PC-3 (cell line): Measurements from ENCODE around the gene INO80B. TPM values are rescaled to one million over a fixed set of nuclear protein-coding genes. Genes with fewer than 3 reads are reported as not detected.

Experiments used
- ATAC-seq: fragments of 200-7000 bp; cut with Tn5 transposase; 2 replicates; pipeline ENCODE4 v1.9.1; 2020; ENCODE audit warnings: mild to moderate bottlenecking, moderate library complexity
- Bru-seq: library from RNA; stranded (reverse); fragments of 400-500 nt; gene quantifications from one replicate; lab custom pipeline; 2021; lab: Mats Ljungman, UMichigan
- BruChase-seq, 2 experiments: library from RNA; stranded (reverse); fragments of 400-500 nt; gene quantifications; one replicate each; lab custom pipeline; 2021; lab: Mats Ljungman, UMichigan
- BruUV-seq: library from RNA; stranded (reverse); fragments of 400-500 nt; replicated peaks from 2 replicates; lab custom pipeline; 2021; lab: Mats Ljungman, UMichigan
- CTCF ChIA-PET: fragments of 300-600 bp; sonication (Branson Sonifier 250); formaldehyde crosslinking; loops from one replicate; lab custom pipeline; 2022; ENCODE audit warnings: antibody characterized with exemption; lab: Charles Lee
- POLR2A ChIA-PET: fragments of 300-600 bp; sonication (Branson Sonifier 250); formaldehyde crosslinking; loops from one replicate; lab custom pipeline; 2022; ENCODE audit warnings: antibody characterized with exemption; ENCODE audit not compliant: unreplicated experiment; lab: Charles Lee
- DNase-seq: peaks from one replicate; pipeline ENCODE4 v3.0.0-alpha.2; 2015
- H2AFZ ChIP-seq: fragments of 300-600 bp; sonication (generic); 2 replicates; pipeline ENCODE4 v1.6.0; 2016; ENCODE audit warnings: antibody characterized with exemption, low read length
- H3F3A ChIP-seq: fragments of 300-600 bp; sonication (generic); one replicate; pipeline ENCODE4 v1.6.0; 2017; ENCODE audit warnings: antibody characterized with exemption, low read length, control low read depth, mild to moderate bottlenecking; ENCODE audit not compliant: unreplicated experiment
- H3K27ac ChIP-seq: fragments of 300-600 bp; sonication (generic); 2 replicates; pipeline ENCODE4 v1.5.1; 2016; ENCODE audit warnings: mild to moderate bottlenecking, low read length
- H3K27me3 ChIP-seq: fragments of 300-600 bp; sonication (generic); 2 replicates; pipeline ENCODE4 v1.6.1; 2016; ENCODE audit warnings: low read length, mixed read lengths
- H3K36me3 ChIP-seq: fragments of 300-600 bp; sonication (generic); 2 replicates; pipeline ENCODE4 v1.6.1; 2016; ENCODE audit warnings: low read depth, mixed run types, low read length, mixed read lengths
- H3K4me1 ChIP-seq: fragments of 300-600 bp; sonication (generic); 2 replicates; pipeline ENCODE4 v1.5.1; 2016; ENCODE audit warnings: low read length; ENCODE audit not compliant: insufficient read depth
- H3K4me2 ChIP-seq: fragments of 300-600 bp; sonication (generic); 2 replicates; pipeline ENCODE4 v1.6.0; 2016; ENCODE audit warnings: low read length
- H3K4me3 ChIP-seq: fragments of 300-600 bp; sonication (generic); 2 replicates; pipeline ENCODE4 v1.5.1; 2016; ENCODE audit warnings: mild to moderate bottlenecking, low read length, mixed read lengths
- H3K79me2 ChIP-seq: fragments of 300-600 bp; sonication (generic); 2 replicates; pipeline ENCODE4 v1.6.1; 2017; ENCODE audit warnings: low read length, mixed read lengths
- H3K9ac ChIP-seq: fragments of 300-600 bp; sonication (generic); 2 replicates; pipeline ENCODE4 v1.6.0; 2016; ENCODE audit warnings: mild to moderate bottlenecking, low read length
- H3K9me2 ChIP-seq: fragments of 300-600 bp; sonication (generic); replicated peaks from 2 replicates; pipeline ENCODE4 v1.6.1; 2016; ENCODE audit warnings: mixed run types, low read length, mixed read lengths
- H3K9me3 ChIP-seq: fragments of 300-600 bp; sonication (generic); 2 replicates; pipeline ENCODE4 v1.6.1; 2016; ENCODE audit warnings: low read length, mixed read lengths
- H4K20me1 ChIP-seq: fragments of 300-600 bp; sonication (generic); 2 replicates; pipeline ENCODE4 v1.6.1; 2016; ENCODE audit warnings: low read length, mixed read lengths
- CTCF ChIP-seq: fragments of 300-600 bp; sonication (generic); conservative IDR thresholded peaks from 2 replicates; pipeline ENCODE4 v1.5.1; 2017; ENCODE audit warnings: antibody characterized with exemption, low read depth, mild to moderate bottlenecking, low read length
- EZH2 ChIP-seq: fragments of 300-600 bp; sonication (generic); IDR thresholded peaks from one replicate; pipeline ENCODE4 v1.6.1; 2017; ENCODE audit warnings: antibody characterized with exemption, mild to moderate bottlenecking, low read length; ENCODE audit not compliant: unreplicated experiment
- EZH2phosphoT487 ChIP-seq: fragments of 300-600 bp; sonication (generic); IDR thresholded peaks from 2 replicates; pipeline ENCODE4 v1.6.1; 2018; ENCODE audit warnings: mild to moderate bottlenecking, antibody characterized with exemption, low read length, borderline replicate concordance
- intact Hi-C: fragments of 100-400 bp; cut with micrococcal nuclease; formaldehyde crosslinking; loops from 2 replicates; pipeline ENCODE4 v1.9.0; 2023
- long read RNA-seq: library from polyadenylated mRNA; unstranded; transcript quantifications from one replicate; pipeline ENCODE4 v2.0.0, GENCODE V29; 2021; ENCODE audit not compliant: unreplicated experiment
- total RNA-seq: library from RNA; depleted of rRNA; stranded (reverse); fragments of >200 nt; gene quantifications from 2 replicates; pipeline ENCODE4 v1.2.3, GENCODE V29; 2014; rRNA removed

INO80B gene
- total RNA-seq: 26.2 and 34.6 TPM in 2 replicates
- percentile 61 among the genes with signal in this experiment for Bru-seq, nascent RNA
- percentile 72 among the genes with signal in this experiment for BruChase-seq, experiment 1, labeled RNA remaining after a 6-hour chase
- percentile 64 among the genes with signal in this experiment for BruChase-seq, experiment 2, labeled RNA remaining after a 2-hour chase
- long read RNA-seq, transcript INO80B-201 (5 exons, 1,261 nt): major isoform, 5 of 7 reads
- long read RNA-seq, partial matches to known transcripts: 2 of 7 reads
- long read RNA-seq, other reads (novel, unspliced or antisense): 0 of 7 reads

- Histone ChIP-seq H3K79me2 (peaks cover 32% of the 10 kb centered on the region), H3K27ac (no peak within 1 kb of the TSS), H3K4me1 (peaks cover 27% of the 10 kb centered on the region), H3K4me2 (peak within 1 kb of the TSS; percentile 99), H3K9me2 (no peaks in the 10 kb centered on the region), H3K4me3 (peak within 1 kb of the TSS; percentile 93), H3K9ac (peak within 1 kb of the TSS; percentile 78), H3K9me3 (no peaks in the 10 kb centered on the region), H2AFZ (peak within 1 kb of the TSS; percentile 84), H3F3A (no peaks in the 10 kb centered on the region), H4K20me1 (no peaks in the 10 kb centered on the region), H3K27me3 (no peaks in the 10 kb centered on the region), H3K36me3 (no peaks in the 10 kb centered on the region; the same call in 1 of the 2 replicates)
- intact Hi-C loops: loop anchor here (1.0 to 5.0 kb wide), 4 partner anchors 15 to 258 kb away; partner anchors contain the start of genes CCDC142, MTHFD2 and PCGF1
- POLR2A ChIA-PET: interaction anchor here (0.7 to 1.3 kb wide), 2 partner anchors 15 to 692 kb away, joined by 3 read pairs; no protein-coding TSS in a partner anchor
- TF ChIP-seq CTCF (no peak), EZH2phosphoT487 (no peak), EZH2 (no peak)
- ATAC-seq: peak; percentile 29
- CTCF ChIA-PET: no interaction called here
- BruUV-seq: TSS peak; percentile 43
- peak; percentile 99 for DNase-seq
These were observed at the start of gene INO80B for GRCh38 chr2:74454654-74455511. TSS of gene INO80B (plus strand) at chr2:74455087. CDS start at chr2:74455117, 30 bp downstream.

DNA sequence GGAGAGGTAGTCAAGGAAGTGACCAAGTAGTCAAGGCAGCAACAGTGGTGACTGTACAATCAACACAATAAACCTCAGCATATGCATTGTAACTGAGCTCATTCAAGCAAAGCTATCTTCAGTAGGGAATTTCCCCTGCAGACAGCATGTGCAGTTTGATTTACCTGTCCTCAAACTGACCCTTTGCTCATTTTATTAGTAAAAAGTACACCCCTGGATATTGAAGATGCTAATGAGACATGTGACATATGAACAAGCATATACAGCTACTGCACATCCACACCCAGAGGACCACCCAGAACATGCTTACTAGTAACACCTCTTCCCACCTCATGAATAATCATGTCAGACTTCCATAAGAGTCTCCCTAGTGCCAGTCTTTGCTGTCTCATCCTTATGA, 48.9 kb upstream of the INO80B start:
- no peak overlapping the region for H3K27ac ChIP-seq
- H3F3A ChIP-seq: no peaks in the 10 kb centered on the region
- H3K36me3 ChIP-seq: no peaks in the 10 kb centered on the region
- ChIA-PET POLR2A (interaction anchor here (0.6 to 0.7 kb wide), 2 partner anchors 35 to 51 kb away, joined by 3 to 4 read pairs; no protein-coding TSS in a partner anchor), CTCF (no interaction called here)
- TF ChIP-seq EZH2phosphoT487 (no peak), CTCF (no peak)
- H3K79me2 ChIP-seq: no peaks in the 10 kb centered on the region
- no peaks in the 10 kb centered on the region for H3K27me3 ChIP-seq
- no peaks in the 10 kb centered on the region for H3K9me3 ChIP-seq
- no peaks in the 10 kb centered on the region for H4K20me1 ChIP-seq
- no peak overlapping the region for H3K9ac ChIP-seq
- H3K4me1 ChIP-seq: peaks cover 16% of the 10 kb centered on the region
- no peaks in the 10 kb centered on the region for H3K9me2 ChIP-seq
- no peak overlapping the region for H2AFZ ChIP-seq
- ATAC-seq (peak; percentile 69), DNase-seq (peak; percentile 53)
- BruUV-seq: no TSS peak
- intact Hi-C loops: no loop called here
- H3K4me3 ChIP-seq: no peak overlapping the region
- H3K4me2 ChIP-seq: 0 out of 2 replicates have a peak overlapping the region, but pooled peaks have one; percentile 2
